PC-3 (cell line): ENCODE data around the gene MCM7. TPM values are rescaled to one million over a fixed set of nuclear protein-coding genes. Genes with fewer than 3 reads are reported as not detected.
A peak's percentile ranks its signal among the peaks of the same experiment; 100 is the strongest.

ENCODE experiments used
- ATAC-seq: fragments of 200-7000 bp; cut with Tn5 transposase; 2 replicates; pipeline ENCODE4 v1.9.1; 2020; ENCODE audit warnings: mild to moderate bottlenecking, moderate library complexity
- BruUV-seq: library from RNA; stranded (reverse); fragments of 400-500 nt; replicated peaks from 2 replicates; lab custom pipeline; 2021; lab: Mats Ljungman, UMichigan
- CTCF ChIA-PET: fragments of 300-600 bp; sonication (Branson Sonifier 250); formaldehyde crosslinking; loops from one replicate; lab custom pipeline; 2022; ENCODE audit warnings: antibody characterized with exemption; lab: Charles Lee
- POLR2A ChIA-PET: fragments of 300-600 bp; sonication (Branson Sonifier 250); formaldehyde crosslinking; loops from one replicate; lab custom pipeline; 2022; ENCODE audit warnings: antibody characterized with exemption; ENCODE audit not compliant: unreplicated experiment; lab: Charles Lee
- DNase-seq: peaks from one replicate; pipeline ENCODE4 v3.0.0-alpha.2; 2015
- H2AFZ ChIP-seq: fragments of 300-600 bp; sonication (generic); 2 replicates; pipeline ENCODE4 v1.6.0; 2016; ENCODE audit warnings: antibody characterized with exemption, low read length
- H3F3A ChIP-seq: fragments of 300-600 bp; sonication (generic); one replicate; pipeline ENCODE4 v1.6.0; 2017; ENCODE audit warnings: antibody characterized with exemption, low read length, control low read depth, mild to moderate bottlenecking; ENCODE audit not compliant: unreplicated experiment
- H3K27ac ChIP-seq: fragments of 300-600 bp; sonication (generic); 2 replicates; pipeline ENCODE4 v1.5.1; 2016; ENCODE audit warnings: mild to moderate bottlenecking, low read length
- H3K27me3 ChIP-seq: fragments of 300-600 bp; sonication (generic); 2 replicates; pipeline ENCODE4 v1.6.1; 2016; ENCODE audit warnings: low read length, mixed read lengths
- H3K36me3 ChIP-seq: fragments of 300-600 bp; sonication (generic); 2 replicates; pipeline ENCODE4 v1.6.1; 2016; ENCODE audit warnings: low read depth, mixed run types, low read length, mixed read lengths
- H3K4me1 ChIP-seq: fragments of 300-600 bp; sonication (generic); 2 replicates; pipeline ENCODE4 v1.5.1; 2016; ENCODE audit warnings: low read length; ENCODE audit not compliant: insufficient read depth
- H3K4me2 ChIP-seq: fragments of 300-600 bp; sonication (generic); 2 replicates; pipeline ENCODE4 v1.6.0; 2016; ENCODE audit warnings: low read length
- H3K4me3 ChIP-seq: fragments of 300-600 bp; sonication (generic); 2 replicates; pipeline ENCODE4 v1.5.1; 2016; ENCODE audit warnings: mild to moderate bottlenecking, low read length, mixed read lengths
- H3K79me2 ChIP-seq: fragments of 300-600 bp; sonication (generic); 2 replicates; pipeline ENCODE4 v1.6.1; 2017; ENCODE audit warnings: low read length, mixed read lengths
- H3K9ac ChIP-seq: fragments of 300-600 bp; sonication (generic); 2 replicates; pipeline ENCODE4 v1.6.0; 2016; ENCODE audit warnings: mild to moderate bottlenecking, low read length
- H3K9me2 ChIP-seq: fragments of 300-600 bp; sonication (generic); replicated peaks from 2 replicates; pipeline ENCODE4 v1.6.1; 2016; ENCODE audit warnings: mixed run types, low read length, mixed read lengths
- H3K9me3 ChIP-seq: fragments of 300-600 bp; sonication (generic); 2 replicates; pipeline ENCODE4 v1.6.1; 2016; ENCODE audit warnings: low read length, mixed read lengths
- H4K20me1 ChIP-seq: fragments of 300-600 bp; sonication (generic); 2 replicates; pipeline ENCODE4 v1.6.1; 2016; ENCODE audit warnings: low read length, mixed read lengths
- CTCF ChIP-seq: fragments of 300-600 bp; sonication (generic); conservative IDR thresholded peaks from 2 replicates; pipeline ENCODE4 v1.5.1; 2017; ENCODE audit warnings: antibody characterized with exemption, low read depth, mild to moderate bottlenecking, low read length
- EZH2 ChIP-seq: fragments of 300-600 bp; sonication (generic); IDR thresholded peaks from one replicate; pipeline ENCODE4 v1.6.1; 2017; ENCODE audit warnings: antibody characterized with exemption, mild to moderate bottlenecking, low read length; ENCODE audit not compliant: unreplicated experiment
- EZH2phosphoT487 ChIP-seq: fragments of 300-600 bp; sonication (generic); IDR thresholded peaks from 2 replicates; pipeline ENCODE4 v1.6.1; 2018; ENCODE audit warnings: mild to moderate bottlenecking, antibody characterized with exemption, low read length, borderline replicate concordance
- intact Hi-C: fragments of 100-400 bp; cut with micrococcal nuclease; formaldehyde crosslinking; loops from 2 replicates; pipeline ENCODE4 v1.9.0; 2023
- total RNA-seq: library from RNA; depleted of rRNA; stranded (reverse); fragments of >200 nt; gene quantifications from 2 replicates; pipeline ENCODE4 v1.2.3, GENCODE V29; 2014

MCM7 gene
- total RNA-seq, 1 experiment from 2014 or later: 208 TPM

- Histone ChIP-seq H3K9ac (no peak overlapping the region), H3K36me3 (peaks cover 44% of the 10 kb centered on the region), H3F3A (no peaks in the 10 kb centered on the region), H3K27me3 (no peaks in the 10 kb centered on the region), H4K20me1 (0 out of 2 replicates have a peak, but pooled peaks cover 6% of the 10 kb centered on the region), H2AFZ (no peak overlapping the region), H3K79me2 (peaks cover 47% of the 10 kb centered on the region), H3K27ac (no peak overlapping the region), H3K9me3 (no peaks in the 10 kb centered on the region), H3K4me2 (peak overlapping the region; percentile 84; the same call in 1 of the 2 replicates), H3K4me3 (no peak overlapping the region), H3K4me1 (peaks cover 13% of the 10 kb centered on the region), H3K9me2 (no peaks in the 10 kb centered on the region)
- no peak for TF ChIP-seq EZH2
- TF ChIP-seq EZH2phosphoT487: no peak
- TF ChIP-seq CTCF: no peak
- no TSS peak for BruUV-seq
- ATAC-seq (no peak), DNase-seq (no peak)
- ChIA-PET POLR2A (no interaction called here), CTCF (interaction anchor here (0.8 kb wide), 1 partner anchor 22 kb away, joined by 4 read pairs; the partner anchor contains the start of genes AP4M1 and MCM7)
- intact Hi-C loops: no loop called here
Measured at GRCh38 chr7:100079024-100079560, 22.1 kb downstream of the MCM7 start.

GRCh38 chr7:100077205-100077604, 24.0 kb downstream of the MCM7 start:
- BruUV-seq: no TSS peak
- ChIA-PET POLR2A (no interaction called here), CTCF (no interaction called here)
- DNase-seq: no peak
- no peak overlapping the region for H3K4me3 ChIP-seq
- no peak overlapping the region for H3K9ac ChIP-seq
- intact Hi-C loops: no loop called here
- H3K9me2 ChIP-seq: no peaks in the 10 kb centered on the region
- peaks cover 3% of the 10 kb centered on the region for H3K9me3 ChIP-seq
- no peaks in the 10 kb centered on the region for H3F3A ChIP-seq
- H3K27me3 ChIP-seq: no peaks in the 10 kb centered on the region
- 0 out of 2 replicates have a peak, but pooled peaks cover 6% of the 10 kb centered on the region for H4K20me1 ChIP-seq
- H3K79me2 ChIP-seq: peaks cover 47% of the 10 kb centered on the region
- no peak overlapping the region for H3K4me2 ChIP-seq
- ATAC-seq: no peak
- TF ChIP-seq EZH2 (no peak), CTCF (no peak), EZH2phosphoT487 (no peak)
- H3K4me1 ChIP-seq: peaks cover 9% of the 10 kb centered on the region
- H3K36me3 ChIP-seq: peaks cover 63% of the 10 kb centered on the region
- H2AFZ ChIP-seq: no peak overlapping the region
- no peak overlapping the region for H3K27ac ChIP-seq

GRCh38 chr7:100075418-100075817, 25.8 kb downstream of the MCM7 start:
- no peak overlapping the region for H3K4me3 ChIP-seq
- H3K4me2 ChIP-seq: no peak overlapping the region
- DNase-seq (no peak), ATAC-seq (no peak)
- H3K9me2 ChIP-seq: no peaks in the 10 kb centered on the region
- peaks cover 35% of the 10 kb centered on the region for H3K79me2 ChIP-seq
- no peaks in the 10 kb centered on the region for H3K27me3 ChIP-seq
- intact Hi-C loops: no loop called here
- no peak overlapping the region for H3K27ac ChIP-seq
- H3K9me3 ChIP-seq: peaks cover 18% of the 10 kb centered on the region
- CTCF ChIA-PET: interaction anchor here (0.6 kb wide), 1 partner anchor 142 kb away, joined by 3 read pairs; no protein-coding TSS in a partner anchor
- H3K4me1 ChIP-seq: peaks cover 6% of the 10 kb centered on the region
- no TSS peak for BruUV-seq
- no peak overlapping the region for H3K9ac ChIP-seq
- 0 out of 2 replicates have a peak, but pooled peaks cover 6% of the 10 kb centered on the region for H4K20me1 ChIP-seq
- POLR2A ChIA-PET: interaction anchor here (0.8 kb wide), 1 partner anchor 58 kb away, joined by 3 read pairs; no protein-coding TSS in a partner anchor
- H2AFZ ChIP-seq: no peak overlapping the region
- H3F3A ChIP-seq: no peaks in the 10 kb centered on the region
- TF ChIP-seq CTCF (no peak), EZH2phosphoT487 (no peak), EZH2 (no peak)
- H3K36me3 ChIP-seq: peaks cover 81% of the 10 kb centered on the region
